ENCODE data around the gene PRIM1.

DNA sequence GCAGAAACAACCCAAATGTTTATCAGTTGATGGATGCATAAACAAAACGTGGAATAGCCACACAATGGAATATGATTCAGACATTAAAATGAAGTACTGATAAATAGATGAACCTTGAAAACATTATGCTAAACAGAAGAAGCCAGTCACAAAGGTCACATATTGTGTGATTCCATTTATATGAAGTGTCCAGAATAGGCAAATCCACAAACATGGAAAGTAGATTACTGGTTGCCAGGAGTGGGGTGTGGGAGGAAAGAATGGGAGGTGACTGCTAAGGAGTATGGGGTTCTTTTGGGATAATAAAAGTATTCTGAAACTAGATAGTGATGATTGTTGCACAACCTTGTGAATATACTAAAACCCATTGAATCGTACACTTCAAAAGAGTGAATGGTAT, 9.7 kb upstream of the PRIM1 start:
- TF ChIP-seq, protein P1, sequence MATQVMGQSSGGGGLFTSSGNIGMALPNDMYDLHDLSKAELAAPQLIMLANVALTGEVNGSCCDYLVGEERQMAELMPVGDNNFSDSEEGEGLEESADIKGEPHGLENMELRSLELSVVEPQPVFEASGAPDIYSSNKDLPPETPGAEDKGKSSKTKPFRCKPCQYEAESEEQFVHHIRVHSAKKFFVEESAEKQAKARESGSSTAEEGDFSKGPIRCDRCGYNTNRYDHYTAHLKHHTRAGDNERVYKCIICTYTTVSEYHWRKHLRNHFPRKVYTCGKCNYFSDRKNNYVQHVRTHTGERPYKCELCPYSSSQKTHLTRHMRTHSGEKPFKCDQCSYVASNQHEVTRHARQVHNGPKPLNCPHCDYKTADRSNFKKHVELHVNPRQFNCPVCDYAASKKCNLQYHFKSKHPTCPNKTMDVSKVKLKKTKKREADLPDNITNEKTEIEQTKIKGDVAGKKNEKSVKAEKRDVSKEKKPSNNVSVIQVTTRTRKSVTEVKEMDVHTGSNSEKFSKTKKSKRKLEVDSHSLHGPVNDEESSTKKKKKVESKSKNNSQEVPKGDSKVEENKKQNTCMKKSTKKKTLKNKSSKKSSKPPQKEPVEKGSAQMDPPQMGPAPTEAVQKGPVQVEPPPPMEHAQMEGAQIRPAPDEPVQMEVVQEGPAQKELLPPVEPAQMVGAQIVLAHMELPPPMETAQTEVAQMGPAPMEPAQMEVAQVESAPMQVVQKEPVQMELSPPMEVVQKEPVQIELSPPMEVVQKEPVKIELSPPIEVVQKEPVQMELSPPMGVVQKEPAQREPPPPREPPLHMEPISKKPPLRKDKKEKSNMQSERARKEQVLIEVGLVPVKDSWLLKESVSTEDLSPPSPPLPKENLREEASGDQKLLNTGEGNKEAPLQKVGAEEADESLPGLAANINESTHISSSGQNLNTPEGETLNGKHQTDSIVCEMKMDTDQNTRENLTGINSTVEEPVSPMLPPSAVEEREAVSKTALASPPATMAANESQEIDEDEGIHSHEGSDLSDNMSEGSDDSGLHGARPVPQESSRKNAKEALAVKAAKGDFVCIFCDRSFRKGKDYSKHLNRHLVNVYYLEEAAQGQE (IDR thresholded peaks at IDR 0.05; ENCODE audit: low read depth) = no peak
- TF ChIP-seq ZBTB7A (IDR thresholded peaks at IDR 0.05; ENCODE audit: low read depth) (no peak), TAF1 (IDR thresholded peaks at IDR 0.05; ENCODE audit: low read depth) (no peak), FOXM1 (IDR thresholded peaks at IDR 0.05; ENCODE audit: borderline replicate concordance, low read depth) (no peak), TCF12 (IDR thresholded peaks at IDR 0.05; ENCODE audit: low read depth) (no peak), NFIC (IDR thresholded peaks at IDR 0.05) (no peak)
